Osteocyte (in vitro differentiated cells): ENCODE measurements around the gene KRTAP1-3. TPM values are rescaled to one million over a fixed set of nuclear protein-coding genes. Genes with fewer than 3 reads are reported as not detected.
"Not testable (repeated sequence)": the region's sequence is repeated elsewhere in the genome, so short reads cannot be mapped to it uniquely, and the experiment has no call there.

ENCODE experiments used
- DNase-seq: peaks from one replicate; pipeline ENCODE4 v3.0.0; 2021; ENCODE audit warnings: mixed read lengths; ENCODE audit not compliant: unreplicated experiment; ENCODE audit errors: extremely low spot score
- H3K27ac Mint-ChIP-seq: one replicate; pipeline ENCODE4 v1.8.0; 2021; ENCODE audit warnings: mild to moderate bottlenecking, mixed read lengths; ENCODE audit not compliant: unreplicated experiment
- H3K27me3 Mint-ChIP-seq: one replicate; pipeline ENCODE4 v1.8.0; 2021; ENCODE audit warnings: mixed read lengths; ENCODE audit not compliant: unreplicated experiment
- H3K36me3 Mint-ChIP-seq: one replicate; pipeline ENCODE4 v1.8.0; 2021; ENCODE audit warnings: mixed read lengths; ENCODE audit not compliant: unreplicated experiment
- H3K4me1 Mint-ChIP-seq: one replicate; pipeline ENCODE4 v1.8.0; 2021; ENCODE audit warnings: mixed read lengths; ENCODE audit not compliant: unreplicated experiment
- H3K4me3 Mint-ChIP-seq: one replicate; pipeline ENCODE4 v1.8.0; 2021; ENCODE audit warnings: mild to moderate bottlenecking, moderate library complexity, mixed read lengths; ENCODE audit not compliant: unreplicated experiment
- H3K9me3 Mint-ChIP-seq: one replicate; pipeline ENCODE4 v1.8.0; 2021; ENCODE audit warnings: mixed read lengths; ENCODE audit not compliant: unreplicated experiment
- total RNA-seq: library from RNA; stranded (reverse); gene quantifications from 2 replicates; pipeline ENCODE4 v1.2.1, GENCODE V29; 2021
- TF ChIP-seq, protein P1 (sequence below): fragments of 200-600 bp; sonication (generic); IDR thresholded peaks from 2 replicates; pipeline ENCODE4 v1.5.0; 2021; ENCODE audit warnings: antibody characterized with exemption, mild to moderate bottlenecking, moderate library complexity

The KRTAP1-3 gene
- total RNA-seq, 1 donor from 2014 or later, result not detected

GRCh38 chr17:41058741-41059140, 24.1 kb upstream of the KRTAP1-3 start:
- H3K4me1 Mint-ChIP-seq, result peaks cover 45% of the 10 kb centered on the region
- no peak for DNase-seq
- H3K27ac Mint-ChIP-seq, result no peak overlapping the region

GRCh38 chr17:41057547-41057946, 22.9 kb upstream of the KRTAP1-3 start:
- H3K4me3 Mint-ChIP-seq, result no peak overlapping the region
- H3K27ac Mint-ChIP-seq, result no peak overlapping the region
- peaks cover 4% of the 10 kb centered on the region for H3K36me3 Mint-ChIP-seq
- no peaks in the 10 kb centered on the region for H3K27me3 Mint-ChIP-seq
- DNase-seq, result no peak
- peaks cover 36% of the 10 kb centered on the region for H3K4me1 Mint-ChIP-seq
- peaks cover 10% of the 10 kb centered on the region for H3K9me3 Mint-ChIP-seq
- TF ChIP-seq, protein P1, sequence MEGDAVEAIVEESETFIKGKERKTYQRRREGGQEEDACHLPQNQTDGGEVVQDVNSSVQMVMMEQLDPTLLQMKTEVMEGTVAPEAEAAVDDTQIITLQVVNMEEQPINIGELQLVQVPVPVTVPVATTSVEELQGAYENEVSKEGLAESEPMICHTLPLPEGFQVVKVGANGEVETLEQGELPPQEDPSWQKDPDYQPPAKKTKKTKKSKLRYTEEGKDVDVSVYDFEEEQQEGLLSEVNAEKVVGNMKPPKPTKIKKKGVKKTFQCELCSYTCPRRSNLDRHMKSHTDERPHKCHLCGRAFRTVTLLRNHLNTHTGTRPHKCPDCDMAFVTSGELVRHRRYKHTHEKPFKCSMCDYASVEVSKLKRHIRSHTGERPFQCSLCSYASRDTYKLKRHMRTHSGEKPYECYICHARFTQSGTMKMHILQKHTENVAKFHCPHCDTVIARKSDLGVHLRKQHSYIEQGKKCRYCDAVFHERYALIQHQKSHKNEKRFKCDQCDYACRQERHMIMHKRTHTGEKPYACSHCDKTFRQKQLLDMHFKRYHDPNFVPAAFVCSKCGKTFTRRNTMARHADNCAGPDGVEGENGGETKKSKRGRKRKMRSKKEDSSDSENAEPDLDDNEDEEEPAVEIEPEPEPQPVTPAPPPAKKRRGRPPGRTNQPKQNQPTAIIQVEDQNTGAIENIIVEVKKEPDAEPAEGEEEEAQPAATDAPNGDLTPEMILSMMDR, result no peak

More at GRCh38 chr17:41058741-41059140, 24.1 kb upstream of the KRTAP1-3 start:
- H3K27me3 Mint-ChIP-seq, result no peaks in the 10 kb centered on the region
- H3K4me3 Mint-ChIP-seq, result no peak overlapping the region
- TF ChIP-seq, protein P1, result no peak
- H3K36me3 Mint-ChIP-seq, result no peaks in the 10 kb centered on the region
- peaks cover 7% of the 10 kb centered on the region for H3K9me3 Mint-ChIP-seq

GRCh38 chr17:41055130-41055529, 20.5 kb upstream of the KRTAP1-3 start, which contains the start of gene KRTAP2-2:
Gene KRTAP2-2, minus strand, starts transcription at chr17:41055230. Its CDS starts 19 bp downstream, at chr17:41055211.
- H3K36me3 Mint-ChIP-seq, DNase-seq, H3K27me3 Mint-ChIP-seq, H3K4me3 Mint-ChIP-seq, H3K27ac Mint-ChIP-seq: not testable (repeated sequence)
- Mint-ChIP-seq H3K4me1 (peaks cover 15% of the 10 kb centered on the region), H3K9me3 (peaks cover 10% of the 10 kb centered on the region)

DNA sequence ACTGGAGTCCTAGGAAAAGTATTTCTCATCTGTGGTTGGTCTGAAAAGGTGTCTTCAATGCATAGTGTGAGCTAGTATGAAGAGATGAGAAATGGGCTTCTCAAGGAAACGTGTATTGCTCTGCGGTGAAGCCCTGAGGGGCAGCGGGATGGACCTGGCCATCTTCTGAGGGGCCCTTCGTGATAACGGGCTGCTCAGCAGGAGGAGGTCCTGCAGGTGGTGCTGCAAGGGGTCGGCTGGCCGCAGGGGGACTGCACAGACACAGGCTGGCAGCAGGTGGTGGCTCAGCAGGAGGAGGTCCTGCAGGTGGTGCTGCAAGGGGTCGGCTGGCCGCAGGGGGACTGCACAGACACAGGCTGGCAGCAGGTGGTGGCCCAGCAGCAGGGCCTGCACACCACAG, 19.9 kb upstream of the KRTAP1-3 start:
- not testable (repeated sequence) for H3K27ac Mint-ChIP-seq, H3K27me3 Mint-ChIP-seq, DNase-seq, H3K4me3 Mint-ChIP-seq, H3K36me3 Mint-ChIP-seq
- peaks cover 10% of the 10 kb centered on the region for H3K9me3 Mint-ChIP-seq
- peaks cover 14% of the 10 kb centered on the region for H3K4me1 Mint-ChIP-seq

GRCh38 chr17:41054025-41054424, 19.4 kb upstream of the KRTAP1-3 start:
- Mint-ChIP-seq H3K36me3 (peaks cover 4% of the 10 kb centered on the region), H3K4me3 (no peak overlapping the region), H3K9me3 (peaks cover 10% of the 10 kb centered on the region), H3K4me1 (peaks cover 11% of the 10 kb centered on the region), H3K27ac (no peak overlapping the region), H3K27me3 (no peaks in the 10 kb centered on the region)
- no peak for DNase-seq
- TF ChIP-seq, protein P1, result no peak

DNA sequence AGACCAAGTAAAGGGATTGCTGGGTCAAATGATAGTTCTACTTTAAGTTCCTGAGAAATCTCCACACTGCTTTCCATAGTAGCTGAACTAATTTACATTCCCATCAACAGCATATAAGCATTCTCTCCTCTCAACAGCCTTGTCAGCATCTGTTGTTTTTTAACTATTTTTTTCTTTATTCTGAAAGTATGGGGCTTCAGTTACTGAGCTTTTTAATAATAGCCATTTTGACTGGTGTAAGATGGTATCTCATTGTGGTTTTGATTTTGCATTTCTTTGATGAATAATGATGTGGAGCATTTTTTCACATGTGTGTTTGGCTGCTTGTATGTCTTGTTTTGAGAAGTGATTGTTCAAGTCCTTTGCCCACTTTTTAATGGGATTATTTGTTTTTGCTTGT, 17.9 kb upstream of the KRTAP1-3 start:
- peaks cover 10% of the 10 kb centered on the region for H3K9me3 Mint-ChIP-seq
- no peak overlapping the region for H3K4me3 Mint-ChIP-seq
- H3K27me3 Mint-ChIP-seq, result no peaks in the 10 kb centered on the region
- peaks cover 23% of the 10 kb centered on the region for H3K4me1 Mint-ChIP-seq
- no peak overlapping the region for H3K27ac Mint-ChIP-seq
- TF ChIP-seq, protein P1, result no peak
- no peak for DNase-seq
- H3K36me3 Mint-ChIP-seq, result peaks cover 4% of the 10 kb centered on the region
